Body of pancreas (tissue), 4 donors: ENCODE measurements around the gene TMEM167B. TPM values are rescaled to one million over a fixed set of nuclear protein-coding genes. Genes with fewer than 3 reads are reported as not detected.

Source experiments
- ATAC-seq: fragments of 150-250 bp; one replicate; pipeline ENCODE4 v1.9.1; 2016
- DNase-seq, 4 donors: peaks; one replicate each; pipeline ENCODE4 v3.0.0-alpha.2; 2019
- H3K27ac ChIP-seq, 4 donors: fragments of 200-600 bp; sonication (generic); 1 replicate in 3 of 4; 2 replicates in 1 of 4; pipeline versions ENCODE4 v1.5.1 to v1.6.1; 2016 to 2019; ENCODE audit warnings: mild to moderate bottlenecking in 1 of 4, mixed read lengths in 1 of 4, moderate library complexity in 1 of 4
- H3K27me3 ChIP-seq, 2 donors: fragments of 200-600 bp; sonication (generic); one replicate each; pipeline ENCODE4 v1.6.0; 2016; ENCODE audit warnings: mild to moderate bottlenecking in 1 of 2
- H3K36me3 ChIP-seq, 2 donors: fragments of 200-600 bp; sonication (generic); replicated peaks in 1 of 2; 2 replicates each; pipeline ENCODE4 v1.5.1; 2016; ENCODE audit warnings: low read depth in 2 of 2; ENCODE audit not compliant: insufficient read depth in 1 of 2
- H3K4me1 ChIP-seq: fragments of 200-600 bp; sonication (generic); one replicate; pipeline ENCODE4 v1.6.0; 2016
- H3K4me3 ChIP-seq, 2 donors: fragments of 200-600 bp; sonication (generic); 1 replicate in 1 of 2; 2 replicates in 1 of 2; pipeline ENCODE4 v1.5.1; 2016 to 2019
- H3K9me3 ChIP-seq, 3 donors: fragments of 200-600 bp; sonication (generic); 1 replicate in 2 of 3; 2 replicates in 1 of 3; pipeline ENCODE4 v1.5.1; 2016
- POLR2A ChIP-seq, 3 donors: fragments of 450-650 bp; IDR thresholded peaks; one replicate each; pipeline ENCODE4 v1.6.1; 2016; ENCODE audit warnings: antibody characterized with exemption in 3 of 3, mild to moderate bottlenecking in 2 of 3
- WGBS, 2 donors: methylation state at CpG; one replicate each; pipeline ENCODE4 v1.1.5; 2017; 5-methylcytosine and 5-hydroxymethylcytosine counted together
- intact Hi-C: fragments of 100-400 bp; cut with DNase I; formaldehyde crosslinking; loops from one replicate; pipeline ENCODE4 v1.15.1; 2023
- total RNA-seq, 2 donors: library from RNA; depleted of rRNA; stranded (reverse); fragments of >200 nt; gene quantifications; one replicate each; pipeline ENCODE4 v1.1.0, GENCODE V29; 2016
- TF ChIP-seq, protein P1 (sequence below), 7 experiments: fragments of 450-650 bp in 4 of 7; fragments of 200-600 bp in 3 of 7; sonication (generic) in 3 of 7; IDR thresholded peaks; one replicate each; pipeline ENCODE4 v1.5.1; 2016 to 2019; ENCODE audit warnings: antibody characterized with exemption in 7 of 7

The TMEM167B gene
- 10 to 100 TPM in 1 of 2 donors, 1 to 10 TPM in 1; 5.3 to 12.7 TPM for total RNA-seq

DNA sequence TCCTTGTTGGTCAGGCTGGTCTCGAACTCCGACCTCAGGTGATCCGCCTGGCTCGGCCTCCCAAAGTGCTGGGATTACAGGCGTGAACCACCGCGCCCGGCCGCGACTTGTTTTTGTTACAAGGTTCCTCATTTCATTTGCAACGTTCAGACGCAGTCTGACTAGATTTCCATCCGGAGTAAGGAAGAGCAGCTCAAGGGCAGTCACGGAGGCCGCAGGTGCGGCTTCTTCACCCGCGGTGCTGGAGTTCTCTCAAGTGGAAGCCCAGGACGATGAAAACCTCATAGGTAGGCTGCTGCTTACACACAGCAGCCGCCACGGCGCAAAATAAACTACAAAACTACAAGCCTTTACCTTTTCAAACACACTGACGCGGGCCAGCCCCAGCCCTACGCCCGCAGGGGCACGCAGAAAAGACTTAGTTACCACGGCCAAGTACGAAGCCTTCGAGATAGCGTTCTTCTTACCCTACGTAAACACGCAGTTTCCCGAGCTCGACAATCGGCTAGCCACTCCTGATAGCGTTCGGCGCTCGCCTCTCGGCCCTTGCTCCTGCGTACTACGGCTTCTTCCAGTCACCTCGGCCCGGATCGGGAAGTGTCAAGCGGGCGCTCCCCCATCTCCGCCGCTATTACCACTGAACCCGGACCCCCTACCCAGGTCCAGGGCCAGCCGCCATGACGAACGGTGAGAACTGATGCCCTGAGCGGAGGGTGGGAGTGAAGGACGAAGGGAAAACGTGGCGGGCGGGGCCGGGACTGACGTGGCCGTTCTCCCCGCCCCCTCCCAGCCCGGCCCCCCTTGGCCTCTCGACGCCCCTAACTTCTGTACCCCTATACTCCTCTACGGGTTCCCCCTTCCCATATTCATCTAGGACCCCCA lies at the start of gene TMEM167B:
TSS of gene TMEM167B (plus strand) at position 569 of the 882 bp plus-strand sequence. CDS start at position 678, 109 bp downstream.
- peaks cover 30% of the 10 kb centered on the region for H3K4me1 ChIP-seq
- H3K27me3 ChIP-seq: peaks cover 0 to 3% of the 10 kb centered on the region in 2 donors
- WGBS, 2 donors: 3 to 4% methylated on average over 23 to 67 of the region's 67 CpGs
- peak; percentile 27 to 88 (median 80) for TF ChIP-seq POLR2A (IDR thresholded peaks at IDR 0.05)
- TF ChIP-seq, protein P1, sequence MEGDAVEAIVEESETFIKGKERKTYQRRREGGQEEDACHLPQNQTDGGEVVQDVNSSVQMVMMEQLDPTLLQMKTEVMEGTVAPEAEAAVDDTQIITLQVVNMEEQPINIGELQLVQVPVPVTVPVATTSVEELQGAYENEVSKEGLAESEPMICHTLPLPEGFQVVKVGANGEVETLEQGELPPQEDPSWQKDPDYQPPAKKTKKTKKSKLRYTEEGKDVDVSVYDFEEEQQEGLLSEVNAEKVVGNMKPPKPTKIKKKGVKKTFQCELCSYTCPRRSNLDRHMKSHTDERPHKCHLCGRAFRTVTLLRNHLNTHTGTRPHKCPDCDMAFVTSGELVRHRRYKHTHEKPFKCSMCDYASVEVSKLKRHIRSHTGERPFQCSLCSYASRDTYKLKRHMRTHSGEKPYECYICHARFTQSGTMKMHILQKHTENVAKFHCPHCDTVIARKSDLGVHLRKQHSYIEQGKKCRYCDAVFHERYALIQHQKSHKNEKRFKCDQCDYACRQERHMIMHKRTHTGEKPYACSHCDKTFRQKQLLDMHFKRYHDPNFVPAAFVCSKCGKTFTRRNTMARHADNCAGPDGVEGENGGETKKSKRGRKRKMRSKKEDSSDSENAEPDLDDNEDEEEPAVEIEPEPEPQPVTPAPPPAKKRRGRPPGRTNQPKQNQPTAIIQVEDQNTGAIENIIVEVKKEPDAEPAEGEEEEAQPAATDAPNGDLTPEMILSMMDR (IDR thresholded peaks at IDR 0.05): peak in 1 of 7 experiments; percentile 33
- peak within 1 kb of the TSS; percentile 90 to 95 (median 91) for H3K27ac ChIP-seq
- intact Hi-C loops: no loop called here
- H3K4me3 ChIP-seq: peak within 1 kb of the TSS; percentile 73 to 78
- ATAC-seq (peak; percentile 96), DNase-seq (peak; percentile 90 to 96 (median 92))
- H3K36me3 ChIP-seq: peaks cover 0 to 3% of the 10 kb centered on the region in 2 donors
- H3K9me3 ChIP-seq: no peaks in the 10 kb centered on the region

DNA sequence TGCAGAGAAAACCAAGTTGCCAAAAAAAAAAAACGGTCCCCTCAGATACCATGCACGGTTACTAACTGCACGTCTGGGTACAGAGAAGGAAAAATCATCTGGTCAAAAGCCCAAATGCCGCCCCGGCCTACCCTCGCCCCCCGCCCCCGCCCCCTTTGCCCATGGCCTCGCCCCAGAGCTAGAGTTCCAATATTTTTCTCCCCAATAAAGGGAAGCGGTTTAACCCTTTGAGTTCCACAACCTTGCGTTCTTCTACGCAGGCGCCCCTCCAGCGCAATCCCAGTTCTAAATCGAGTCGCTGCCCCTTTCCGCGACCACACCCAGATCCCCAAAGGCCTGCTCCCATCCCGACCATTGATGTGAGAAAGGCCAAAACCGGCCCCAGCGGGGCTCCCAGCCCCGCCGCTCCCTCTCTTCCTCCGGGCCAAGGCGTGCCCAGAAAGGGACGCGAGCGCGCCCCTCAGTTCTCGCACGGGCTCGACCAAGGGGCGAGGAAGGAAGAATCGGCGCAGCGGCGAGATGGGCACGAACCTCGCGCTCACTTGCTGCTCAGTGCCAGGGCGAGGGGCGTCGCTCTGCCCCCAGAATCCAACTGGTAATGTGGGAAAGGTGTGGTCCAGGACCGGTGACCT lies 49.5 kb upstream of the TMEM167B start:
- DNase-seq: peak in 2 of 4 donors; percentile 17 to 18
- intact Hi-C loops: no loop called here
- H3K4me3 ChIP-seq: peak overlapping the region; percentile 54 to 97
- peaks cover 11% of the 10 kb centered on the region for H3K4me1 ChIP-seq
- no peaks in the 10 kb centered on the region for H3K36me3 ChIP-seq
- 0 to 1% methylated on average over 13 to 41 of the region's 44 CpGs for WGBS, 2 donors
- ATAC-seq: peak; percentile 6
- H3K27ac ChIP-seq: peak overlapping the region in 3 of 4 donors; percentile 68 to 88 (median 74)
- TF ChIP-seq, protein P1 (IDR thresholded peaks at IDR 0.05): no peak
- TF ChIP-seq POLR2A (IDR thresholded peaks at IDR 0.05): no peak
- H3K27me3 ChIP-seq: no peaks in the 10 kb centered on the region
- H3K9me3 ChIP-seq: no peaks in the 10 kb centered on the region

- peak within 1 kb of the TSS; percentile 54 to 97 for H3K4me3 ChIP-seq
- H3K9me3 ChIP-seq: no peaks in the 10 kb centered on the region
- peaks cover 11% of the 10 kb centered on the region for H3K4me1 ChIP-seq
- intact Hi-C loops: no loop called here
- TF ChIP-seq, protein P1 (IDR thresholded peaks at IDR 0.05): peak in 1 of 7 experiments; percentile 16
- TF ChIP-seq POLR2A (IDR thresholded peaks at IDR 0.05): peak; percentile 95 to 97 (median 96)
- WGBS, 2 donors: 0 to 2% methylated on average over 11 to 70 of the region's 90 CpGs
- DNase-seq (peak; percentile 94 to 97 (median 96)), ATAC-seq (peak; percentile 100)
- H3K36me3 ChIP-seq: no peaks in the 10 kb centered on the region
- no peaks in the 10 kb centered on the region for H3K27me3 ChIP-seq
- H3K27ac ChIP-seq: peak within 1 kb of the TSS; percentile 54 to 88 (median 71)
Measured at GRCh38 chr1:109041621-109042468, 48.7 kb upstream of the TMEM167B start, which contains the start of gene WDR47. Gene WDR47 (minus strand): TSS chr1:109042102. CDS start chr1:109023512, 18,590 bp downstream.

GRCh38 chr1:109045595-109045994 lies 45.0 kb upstream of the TMEM167B start:
- 33 to 58% methylated on average over 1 of the region's 1 CpG for WGBS, 2 donors
- Histone ChIP-seq H3K4me3 (no peak overlapping the region), H3K9me3 (no peaks in the 10 kb centered on the region), H3K27me3 (no peaks in the 10 kb centered on the region), H3K36me3 (no peaks in the 10 kb centered on the region), H3K4me1 (peaks cover 3% of the 10 kb centered on the region), H3K27ac (no peak overlapping the region)
- no peak for DNase-seq
- intact Hi-C loops: no loop called here
- no peak for ATAC-seq
- TF ChIP-seq, protein P1 (IDR thresholded peaks at IDR 0.05): no peak
- TF ChIP-seq POLR2A (IDR thresholded peaks at IDR 0.05): no peak
